ENCODE results near the gene ZNF580. TPM values are rescaled to one million over a fixed set of nuclear protein-coding genes. Genes with fewer than 3 reads are reported as not detected.

Gene ZNF580
- total and polyA plus RNA-seq, 10 of the 15 experiments (the other 5 are each of a cell fraction or from before 2014, with no cell fraction given): 2.3 to 31.8 (median 10.0) TPM

- no peak for TF ChIP-seq NFIC (IDR thresholded peaks at IDR 0.05; ENCODE audit: low read depth, low read length)
- TF ChIP-seq RUNX3 (IDR thresholded peaks at IDR 0.05; ENCODE audit: low read length): no peak
- no peak for TF ChIP-seq ZNF592 (IDR thresholded peaks at IDR 0.05)
- no peak for TF ChIP-seq NKRF (conservative IDR thresholded peaks at IDR 0.05)
- TF ChIP-seq SMC3 (IDR thresholded peaks at IDR 0.05; ENCODE audit: borderline replicate concordance, low read length): no peak
These were observed 25.0 kb upstream of the ZNF580 start (continued) for GRCh38 chr19:55615543-55616394.
